Frontal cortex (tissue), 4 donors: ENCODE data around the gene INO80D. TPM values are rescaled to one million over a fixed set of nuclear protein-coding genes. Genes with fewer than 3 reads are reported as not detected.
"Not testable (repeated sequence)": the region's sequence is repeated elsewhere in the genome, so short reads cannot be mapped to it uniquely, and the experiment has no call there.

ENCODE experiments used
- DNase-seq, 2 donors: peaks; one replicate each; pipeline ENCODE4 v3.0.0; 2012; ENCODE audit warnings: low spot score in 2 of 2
- FAIRE-seq: peaks from 2 replicates; lab custom pipeline; 2012; peaks lifted over from hg19 to GRCh38; lab: Jason Lieb, UNC
- total RNA-seq: library from RNA; depleted of rRNA; stranded (reverse); fragments of >200 nt; gene quantifications from one replicate; pipeline ENCODE4 v1.2.3, GENCODE V29; 2014
- donor health status: control.
- donor health status: control.
- donor health status: control.

INO80D gene, protein sequence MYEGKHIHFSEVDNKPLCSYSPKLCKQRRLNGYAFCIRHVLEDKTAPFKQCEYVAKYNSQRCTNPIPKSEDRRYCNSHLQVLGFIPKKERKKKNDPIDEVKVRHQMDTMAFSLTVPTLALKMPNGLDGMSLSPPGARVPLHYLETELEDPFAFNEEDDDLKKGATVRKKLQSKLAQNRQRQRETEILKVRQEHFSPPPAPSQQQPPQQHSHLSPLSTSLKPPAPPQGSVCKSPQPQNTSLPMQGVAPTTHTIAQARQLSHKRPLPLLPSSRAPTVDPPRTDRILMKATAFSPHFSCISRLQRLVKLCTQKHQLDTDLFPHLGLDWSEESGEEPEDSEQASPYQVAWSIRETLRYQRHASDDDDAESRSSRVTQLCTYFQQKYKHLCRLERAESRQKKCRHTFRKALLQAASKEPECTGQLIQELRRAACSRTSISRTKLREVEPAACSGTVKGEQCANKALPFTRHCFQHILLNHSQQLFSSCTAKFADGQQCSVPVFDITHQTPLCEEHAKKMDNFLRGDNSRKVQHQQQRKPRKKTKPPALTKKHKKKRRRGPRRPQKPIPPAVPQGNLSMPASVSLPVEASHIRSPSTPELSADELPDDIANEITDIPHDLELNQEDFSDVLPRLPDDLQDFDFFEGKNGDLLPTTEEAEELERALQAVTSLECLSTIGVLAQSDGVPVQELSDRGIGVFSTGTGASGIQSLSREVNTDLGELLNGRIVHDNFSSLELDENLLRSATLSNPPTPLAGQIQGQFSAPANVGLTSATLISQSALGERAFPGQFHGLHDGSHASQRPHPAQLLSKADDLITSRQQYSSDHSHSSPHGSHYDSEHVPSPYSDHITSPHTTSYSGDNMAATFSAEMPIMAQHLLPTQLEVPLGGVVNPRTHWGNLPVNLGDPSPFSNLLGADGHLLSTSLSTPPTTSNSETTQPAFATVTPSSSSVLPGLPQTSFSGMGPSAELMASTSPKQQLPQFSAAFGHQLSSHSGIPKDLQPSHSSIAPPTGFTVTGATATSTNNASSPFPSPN
- total RNA-seq, result 16.3 TPM

GRCh38 chr2:206085742-206086445 lies at the start of gene INO80D:
INO80D (minus strand) TSS chr2:206086174; CDS start chr2:206063016, 23,158 bp downstream.
- no peak for FAIRE-seq
- DNase-seq, result peak; percentile 63 to 74

DNA sequence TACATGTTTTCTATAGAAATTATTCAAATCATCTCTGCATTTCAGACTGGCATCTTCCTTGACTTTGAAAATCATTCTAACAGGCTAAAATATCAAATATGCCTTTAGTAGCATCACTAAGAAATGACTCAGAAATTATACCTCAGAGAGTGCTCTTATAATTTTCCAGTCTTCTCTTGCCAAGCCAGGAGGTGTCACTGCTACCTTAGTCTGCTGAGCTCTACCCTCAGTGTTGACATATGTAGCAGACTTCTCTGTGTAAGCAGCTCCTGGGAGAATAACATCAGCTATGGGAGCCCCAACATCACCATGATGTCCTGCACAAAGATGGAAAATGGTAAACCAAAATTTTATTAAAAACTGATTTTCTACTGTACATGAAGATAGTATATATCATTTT lies 41.7 kb upstream of the INO80D start:
- FAIRE-seq (no peak), DNase-seq (no peak)

DNA sequence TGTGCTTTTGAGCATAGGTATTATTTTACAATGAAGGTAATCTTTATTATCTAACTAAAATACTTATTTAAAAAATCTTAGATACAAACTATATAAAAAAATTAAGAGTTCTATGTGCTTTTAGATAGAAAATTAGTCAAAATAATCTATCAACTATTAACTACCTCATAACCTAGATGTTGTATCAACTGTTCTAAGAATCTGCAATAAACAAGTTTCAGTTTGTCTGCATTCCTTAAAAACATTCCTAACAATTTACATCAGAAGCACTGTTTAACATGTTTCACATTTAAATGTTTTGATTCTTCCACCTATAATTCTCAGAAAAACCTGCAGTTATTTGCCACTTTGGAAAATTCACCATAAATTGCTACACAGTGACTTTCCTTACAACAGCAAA lies 39.9 kb upstream of the INO80D start:
- FAIRE-seq (peak; percentile 50), DNase-seq (no peak)

GRCh38 chr2:206122569-206122968 lies 36.6 kb upstream of the INO80D start:
- not testable (repeated sequence) for DNase-seq, FAIRE-seq

GRCh38 chr2:206116278-206116677 lies 30.3 kb upstream of the INO80D start:
- no peak for FAIRE-seq
- no peak for DNase-seq

- no peak for DNase-seq
- FAIRE-seq, result no peak
Measured at GRCh38 chr2:206115026-206115578, 29.1 kb upstream of the INO80D start.

- FAIRE-seq, result no peak
Measured at GRCh38 chr2:206112846-206113547, 27.0 kb upstream of the INO80D start.

DNA sequence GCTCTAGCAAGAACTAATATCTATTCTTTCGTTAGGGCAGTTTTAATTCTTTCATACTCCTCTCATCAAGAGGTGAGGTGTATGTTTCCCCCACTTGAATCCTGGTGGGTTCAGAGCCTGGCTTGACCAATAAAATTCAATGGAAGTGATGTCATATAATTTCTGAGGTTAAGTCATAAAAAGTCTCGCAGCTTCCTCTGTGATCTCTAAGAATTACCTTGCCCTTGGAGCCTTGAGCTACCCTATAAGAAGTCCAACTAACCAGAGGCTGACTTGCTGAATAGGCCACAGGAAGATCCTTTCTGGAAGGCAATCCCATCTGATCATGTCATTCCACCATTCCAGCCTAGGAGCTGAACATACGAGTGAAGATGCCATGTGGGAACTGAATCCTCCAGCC lies 26.1 kb upstream of the INO80D start:
- FAIRE-seq (no peak), DNase-seq (no peak)

More at GRCh38 chr2:206112846-206113547, 27.0 kb upstream of the INO80D start:
- DNase-seq, result no peak

GRCh38 chr2:206108713-206109112 lies 22.7 kb upstream of the INO80D start:
- no peak for FAIRE-seq
- no peak for DNase-seq

DNA sequence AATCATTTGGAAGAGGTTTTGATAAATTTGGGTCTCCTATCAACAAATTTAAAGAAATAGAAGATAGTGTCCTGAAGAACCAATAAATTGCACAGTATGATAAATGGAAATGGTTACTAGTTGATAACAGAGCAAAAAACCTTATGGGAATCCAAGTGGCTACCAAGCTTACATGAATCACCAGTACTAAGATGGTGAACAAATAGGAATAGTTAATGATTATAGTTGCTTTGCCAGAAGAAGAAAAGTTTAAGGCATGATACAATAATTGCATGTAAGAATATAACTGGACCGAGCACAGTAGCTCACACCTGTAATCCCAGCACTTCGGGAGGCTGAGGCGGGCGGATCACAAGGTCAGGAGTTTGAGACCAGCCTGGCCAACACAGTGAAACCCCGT lies 19.6 kb upstream of the INO80D start:
- DNase-seq (no peak), FAIRE-seq (no peak)

- no peak for DNase-seq
- FAIRE-seq, result peak; percentile 6
Measured at GRCh38 chr2:206105038-206105437, 19.1 kb upstream of the INO80D start.

GRCh38 chr2:206098872-206099271 lies 12.9 kb upstream of the INO80D start:
- not testable (repeated sequence) for DNase-seq, FAIRE-seq

GRCh38 chr2:206098471-206098870 lies 12.5 kb upstream of the INO80D start:
- no peak for FAIRE-seq
- DNase-seq, result no peak

- FAIRE-seq (no peak), DNase-seq (no peak)
Measured at GRCh38 chr2:206096876-206097275, 10.9 kb upstream of the INO80D start.

- FAIRE-seq (no peak), DNase-seq (no peak)
Measured at GRCh38 chr2:206095536-206096332, 9.8 kb upstream of the INO80D start.

DNA sequence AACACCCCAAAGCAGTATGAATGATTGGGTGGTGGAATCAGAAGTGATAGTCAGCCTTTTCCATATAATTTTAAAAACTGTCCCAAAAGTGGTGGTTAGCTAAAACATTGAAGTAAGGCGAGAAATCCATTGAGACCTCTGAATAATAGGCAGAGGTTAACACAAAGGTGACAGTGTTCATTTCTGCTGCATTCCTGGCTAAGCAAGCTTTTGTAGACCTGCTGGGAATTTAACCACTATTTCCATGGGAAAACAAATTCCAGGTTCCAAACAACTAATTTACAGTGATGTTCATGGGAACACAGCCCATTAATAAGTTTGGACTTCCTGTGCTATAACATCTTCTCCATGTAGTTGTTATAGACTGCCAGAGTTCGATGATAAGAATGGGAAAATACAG lies 6.3 kb upstream of the INO80D start:
- FAIRE-seq (no peak), DNase-seq (no peak)

DNA sequence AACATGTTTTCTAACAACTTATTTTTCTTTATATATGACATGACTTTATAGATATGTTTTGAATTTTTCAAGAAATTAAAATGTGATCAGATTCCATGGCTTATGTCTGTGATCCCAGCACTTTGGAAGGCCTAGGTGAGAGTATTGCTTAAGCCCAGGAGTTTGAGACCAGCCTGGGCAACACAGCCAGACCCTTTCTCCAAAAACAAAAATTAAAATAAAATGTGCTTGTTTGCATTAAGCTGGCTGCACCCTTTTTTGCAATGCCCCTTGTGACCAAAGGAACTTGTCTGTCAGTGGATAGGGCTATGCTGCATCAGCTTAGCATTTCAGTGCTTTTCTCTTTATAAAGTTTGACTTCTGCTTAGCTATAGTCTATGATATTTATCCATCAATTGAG lies 2.3 kb upstream of the INO80D start:
- DNase-seq (no peak), FAIRE-seq (no peak)

DNA sequence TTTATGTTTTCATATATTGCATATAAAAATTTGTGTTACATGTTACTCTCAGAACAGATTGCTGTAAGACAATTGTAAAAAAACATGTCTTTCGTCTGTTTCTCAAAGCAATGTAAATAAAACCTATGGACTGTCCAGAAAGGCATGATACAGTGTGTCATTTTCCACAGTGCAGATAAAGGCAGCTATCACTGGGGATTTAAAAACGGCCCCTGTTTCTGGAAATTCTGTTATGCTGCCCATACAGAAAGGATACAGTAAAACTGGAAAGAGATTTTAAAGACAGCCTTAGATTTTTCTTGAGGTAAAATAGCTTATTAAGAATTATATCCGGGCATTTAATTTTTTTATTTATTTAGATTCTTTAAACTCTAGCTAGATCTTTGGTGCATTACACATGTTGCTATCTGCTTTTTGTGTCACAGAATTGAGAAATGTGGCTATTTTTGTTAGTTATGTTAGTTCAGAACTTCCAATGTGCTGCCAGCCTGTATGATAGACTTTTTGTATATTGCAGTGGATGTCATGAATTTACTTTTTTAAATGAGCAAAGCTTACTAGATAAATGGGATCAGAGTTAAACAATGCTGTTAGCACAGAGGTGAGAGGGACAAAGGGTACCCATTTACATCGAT lies 859 bp upstream of the INO80D start:
- FAIRE-seq, result no peak
- DNase-seq, result no peak
